ENCODE results near the gene ABHD13. TPM values are rescaled to one million over a fixed set of nuclear protein-coding genes. Genes with fewer than 3 reads are reported as not detected.

Gene ABHD13
- total RNA-seq, 1 experiment from 2014 or later = 4.1 TPM

GRCh38 chr13:108212886-108213285 lies 5.3 kb upstream of the ABHD13 start:
- TF ChIP-seq SRF (IDR thresholded peaks at IDR 0.05; ENCODE audit: low read depth) (no peak), SIN3A (IDR thresholded peaks at IDR 0.05; ENCODE audit: low read depth) (no peak), POLR2AphosphoS5 (IDR thresholded peaks at IDR 0.05; ENCODE audit: low read depth, low read length) (no peak), ZBTB33 (IDR thresholded peaks at IDR 0.05; ENCODE audit: extremely low read depth, insufficient replicate concordance, low read length) (no peak), ZFX (IDR thresholded peaks at IDR 0.05) (no peak), JUND (IDR thresholded peaks at IDR 0.05) (no peak), CTCF (IDR thresholded peaks at IDR 0.05 in 2 of 3, conservative IDR thresholded peaks at IDR 0.05 in 1 of 3; ENCODE audit: borderline replicate concordance in 1 of 3, insufficient read depth in 1 of 3, low read depth in 2 of 3, low read length in 2 of 3) (no peak), MAX (IDR thresholded peaks at IDR 0.05) (no peak), EGR1 (IDR thresholded peaks at IDR 0.05; ENCODE audit: low read depth) (no peak), ZNF274 (IDR thresholded peaks at IDR 0.05; ENCODE audit: low read depth, low read length) (no peak), POLR2A (IDR thresholded peaks at IDR 0.05; ENCODE audit: borderline replicate concordance, extremely low read depth, insufficient read depth, insufficient read length) (no peak), FOSL1 (IDR thresholded peaks at IDR 0.05; ENCODE audit: low read depth) (no peak), EZH2phosphoT487 (IDR thresholded peaks at IDR 0.05; ENCODE audit: borderline replicate concordance) (no peak), TCF7L2 (IDR thresholded peaks at IDR 0.05; ENCODE audit: borderline replicate concordance, extremely low read depth, insufficient read depth, insufficient read length) (no peak), ELF1 (IDR thresholded peaks at IDR 0.05; ENCODE audit: borderline replicate concordance, low read depth) (no peak), REST (IDR thresholded peaks at IDR 0.05; ENCODE audit: low read depth) (no peak), ATF3 (IDR thresholded peaks at IDR 0.05) (no peak), EZH2 (IDR thresholded peaks at IDR 0.05) (no peak), RAD21 (IDR thresholded peaks at IDR 0.05; ENCODE audit: low read depth) (no peak), YY1 (IDR thresholded peaks at IDR 0.05; ENCODE audit: extremely low read depth, insufficient replicate concordance, low read depth, low read length) (no peak)
- ChIA-PET RAD21 (ENCODE audit: low non-redundant PET in 1 of 2, low total read pairs in 2 of 2, uncharacterized antibody in 2 of 2, unreplicated experiment in 2 of 2) (no interaction called here), CTCF (no interaction called here), POLR2A (no interaction called here)
- Histone ChIP-seq H3K9me3 (ENCODE audit: control insufficient read depth in 1 of 2, insufficient read depth in 1 of 2, low read depth in 1 of 2, low read length in 2 of 2) (no peaks in the 10 kb centered on the region), H3K4me1 (ENCODE audit: control insufficient read depth in 1 of 2, insufficient read depth in 2 of 2, low read length in 2 of 2) (peaks cover 4 to 19% of the 10 kb centered on the region in 2 experiments; a peak in 3 of 4 replicates), H3K27ac (ENCODE audit: low read depth, low read length) (no peak overlapping the region), H3K9ac (ENCODE audit: low read length) (no peak overlapping the region), H3K36me3 (ENCODE audit: control insufficient read depth in 1 of 2, insufficient read depth in 2 of 2, low read length in 2 of 2) (peaks cover 0 to 8% of the 10 kb centered on the region in 2 experiments; a peak in 1 of 4 replicates), H3K79me2 (ENCODE audit: insufficient read depth, low read length) (peaks cover 14% of the 10 kb centered on the region), H3K4me3 (replicated peaks in 1 of 2; ENCODE audit: low read depth in 1 of 2, low read length in 2 of 2) (no peak overlapping the region), H3K27me3 (ENCODE audit: insufficient read depth, low read length) (no peaks in the 10 kb centered on the region), H3K9me2 (ENCODE audit: insufficient read depth) (no peaks in the 10 kb centered on the region), H3K4me2 (ENCODE audit: low read length) (no peak overlapping the region), H2AFZ (ENCODE audit: low read depth, low read length, poor library complexity, severe bottlenecking) (no peak overlapping the region), H4K20me1 (ENCODE audit: insufficient read depth) (no peaks in the 10 kb centered on the region; the same call in 1 of the 2 replicates)
- intact Hi-C loops (cut with micrococcal nuclease) = loop anchor here (10.0 kb wide), 1 partner anchor 982 kb away; no protein-coding TSS in a partner anchor
- ATAC-seq = no peak
- DNase-seq (ENCODE audit: low read depth, low spot score) = no peak
- no TSS peak for BruUV-seq (replicated peaks)

Measured in HCT116 (cell line).